Trophoblast cell (in vitro differentiated cells and primary cell): Measurements from ENCODE around the gene TVP23B.
A peak's percentile ranks its signal among the peaks of the same experiment; 100 is the strongest.
"Not testable (repeated sequence)": the region's sequence is repeated elsewhere in the genome, so short reads cannot be mapped to it uniquely, and the experiment has no call there.

Source experiments
- DNase-seq, 2 donors: peaks; one replicate each; pipeline ENCODE4 v3.0.0-alpha.2; 2016
- H2AFZ ChIP-seq: 2 replicates; pipeline ENCODE4 v1.6.1; 2013; ENCODE audit warnings: low read length, moderate library complexity, mild to moderate bottlenecking; ENCODE audit not compliant: insufficient read depth, poor library complexity
- H2AK5ac ChIP-seq: 2 replicates; pipeline ENCODE4 v1.6.1; 2013; ENCODE audit warnings: mild to moderate bottlenecking, low read length
- H2BK120ac ChIP-seq: 2 replicates; pipeline ENCODE4 v1.6.1; 2013; ENCODE audit warnings: low read length, mild to moderate bottlenecking, moderate library complexity; ENCODE audit not compliant: insufficient read depth, poor library complexity
- H2BK12ac ChIP-seq: 2 replicates; pipeline ENCODE4 v1.6.1; 2013; ENCODE audit warnings: mild to moderate bottlenecking, low read length, moderate library complexity
- H2BK5ac ChIP-seq: 2 replicates; pipeline ENCODE4 v1.6.1; 2013; ENCODE audit warnings: low read length, low read depth, moderate library complexity, mild to moderate bottlenecking; ENCODE audit not compliant: poor library complexity
- H3K14ac ChIP-seq: 2 replicates; pipeline ENCODE4 v1.6.1; 2013; ENCODE audit warnings: mild to moderate bottlenecking, low read length
- H3K18ac ChIP-seq: 2 replicates; pipeline ENCODE4 v1.6.1; 2013; ENCODE audit warnings: mild to moderate bottlenecking, low read length
- H3K23ac ChIP-seq: 2 replicates; pipeline ENCODE4 v1.6.1; 2013; ENCODE audit warnings: low read length
- H3K27ac ChIP-seq: 2 replicates; pipeline ENCODE4 v1.5.1; 2013; ENCODE audit warnings: low read depth, mild to moderate bottlenecking, inconsistent platforms, low read length, moderate library complexity
- H3K27me3 ChIP-seq: 2 replicates; pipeline ENCODE4 v1.6.1; 2013; ENCODE audit warnings: inconsistent platforms, mild to moderate bottlenecking, low read length, moderate library complexity; ENCODE audit not compliant: insufficient read depth
- H3K36me3 ChIP-seq, 2 experiments: 1 replicate in 1 of 2; 2 replicates in 1 of 2; pipeline ENCODE4 v1.6.1; 2013; ENCODE audit warnings: low read length in 2 of 2, mild to moderate bottlenecking in 2 of 2, moderate library complexity in 1 of 2; ENCODE audit not compliant: insufficient read depth in 2 of 2, control insufficient read depth in 1 of 2
- H3K4ac ChIP-seq: 2 replicates; pipeline ENCODE4 v1.6.1; 2013; ENCODE audit warnings: low read depth, mild to moderate bottlenecking, low read length, moderate library complexity
- H3K4me1 ChIP-seq, 2 experiments: 1 replicate in 1 of 2; 2 replicates in 1 of 2; pipeline ENCODE4 v1.6.1; 2013; ENCODE audit warnings: low read length in 2 of 2, mild to moderate bottlenecking in 2 of 2, moderate library complexity in 1 of 2; ENCODE audit not compliant: insufficient read depth in 2 of 2, control insufficient read depth in 1 of 2
- H3K4me2 ChIP-seq: 2 replicates; pipeline ENCODE4 v1.6.1; 2013; ENCODE audit warnings: inconsistent platforms, mild to moderate bottlenecking, low read length, moderate library complexity
- H3K4me3 ChIP-seq: 2 replicates; pipeline ENCODE4 v1.5.1; 2013; ENCODE audit warnings: mild to moderate bottlenecking, low read depth, low read length, inconsistent platforms
- H3K79me1 ChIP-seq: one replicate; pipeline ENCODE4 v1.6.1; 2013; ENCODE audit warnings: low read length
- H3K79me2 ChIP-seq: 2 replicates; pipeline ENCODE4 v1.6.1; 2013; ENCODE audit warnings: low read length, mild to moderate bottlenecking; ENCODE audit not compliant: control insufficient read depth, insufficient read depth, poor library complexity
- H3K9ac ChIP-seq: 2 replicates; pipeline ENCODE4 v1.6.1; 2013; ENCODE audit warnings: mild to moderate bottlenecking, low read length
- H3K9me3 ChIP-seq: 2 replicates; pipeline ENCODE4 v1.6.1; 2013; ENCODE audit warnings: low read depth, mild to moderate bottlenecking, control low read depth, inconsistent platforms, low read length; ENCODE audit not compliant: insufficient read depth
- H4K12ac ChIP-seq: 2 replicates; pipeline ENCODE4 v1.6.1; 2013; ENCODE audit warnings: low read depth, mild to moderate bottlenecking, low read length, moderate library complexity
- H4K8ac ChIP-seq: 2 replicates; pipeline ENCODE4 v1.6.1; 2013; ENCODE audit warnings: low read depth, mild to moderate bottlenecking, low read length, moderate library complexity
- H4K91ac ChIP-seq: one replicate; pipeline ENCODE4 v1.6.1; 2013; ENCODE audit warnings: low read depth, mild to moderate bottlenecking, low read length, moderate library complexity
- WGBS: extraction: QIAGEN DNeasy Blood & Tissue Kit; methylation state at CpG from one replicate; pipeline ENCODE4 v1.1.7; 2013; ENCODE audit warnings: missing lambda C conversion rate; ENCODE audit not compliant: insufficient read length, insufficient coverage; ENCODE audit errors: extremely low coverage; 5-methylcytosine and 5-hydroxymethylcytosine counted together

TVP23B gene

GRCh38 chr17:18803458-18804245 lies 22.7 kb downstream of the TVP23B start:
- H3K4me3 ChIP-seq, H3K23ac ChIP-seq, H2AFZ ChIP-seq, H3K4ac ChIP-seq, H3K18ac ChIP-seq, H3K27me3 ChIP-seq, H3K36me3 ChIP-seq, H2BK12ac ChIP-seq, H4K8ac ChIP-seq, H3K9me3 ChIP-seq, H3K79me2 ChIP-seq, H2BK120ac ChIP-seq, H3K79me1 ChIP-seq, H3K27ac ChIP-seq, H4K91ac ChIP-seq, H3K4me2 ChIP-seq, DNase-seq, H4K12ac ChIP-seq, H3K4me1 ChIP-seq, H3K14ac ChIP-seq, H2AK5ac ChIP-seq, H3K9ac ChIP-seq, H2BK5ac ChIP-seq: not testable (repeated sequence)
- no CpG with 5 or more reads among the region's 7 CpGs for WGBS

- not testable (repeated sequence) for H3K4ac ChIP-seq, H3K4me1 ChIP-seq, H3K79me2 ChIP-seq, H2BK5ac ChIP-seq, H2BK120ac ChIP-seq, H3K4me2 ChIP-seq, H2BK12ac ChIP-seq, H2AK5ac ChIP-seq, H2AFZ ChIP-seq, H4K8ac ChIP-seq, H3K79me1 ChIP-seq, H3K18ac ChIP-seq, H3K9ac ChIP-seq, H3K9me3 ChIP-seq, H3K27ac ChIP-seq, H3K36me3 ChIP-seq, DNase-seq, H3K14ac ChIP-seq, H3K4me3 ChIP-seq, H3K23ac ChIP-seq, H4K91ac ChIP-seq, H4K12ac ChIP-seq, H3K27me3 ChIP-seq
- no CpG with 5 or more reads among the region's 3 CpGs for WGBS
Measured at GRCh38 chr17:18815924-18816323, 34.9 kb downstream of the TVP23B start.

- H3K27ac ChIP-seq, H3K36me3 ChIP-seq, H3K4me3 ChIP-seq, H2AFZ ChIP-seq, H3K9me3 ChIP-seq, H3K4ac ChIP-seq, H3K9ac ChIP-seq, H4K91ac ChIP-seq, H3K79me1 ChIP-seq, H2BK120ac ChIP-seq, H3K27me3 ChIP-seq, H3K4me2 ChIP-seq, H3K18ac ChIP-seq, H3K4me1 ChIP-seq, H4K8ac ChIP-seq, H3K79me2 ChIP-seq, H3K23ac ChIP-seq, H2BK5ac ChIP-seq, H3K14ac ChIP-seq, H2BK12ac ChIP-seq, H2AK5ac ChIP-seq, H4K12ac ChIP-seq: not testable (repeated sequence)
- no CpG with 5 or more reads among the region's 9 CpGs for WGBS
- DNase-seq = peak; percentile 51 to 83
Measured at GRCh38 chr17:18816489-18817371, 35.7 kb downstream of the TVP23B start.

GRCh38 chr17:18821430-18821829 lies 40.4 kb downstream of the TVP23B start:
- not testable (repeated sequence) for H3K14ac ChIP-seq, H3K23ac ChIP-seq, H3K27me3 ChIP-seq, H3K9ac ChIP-seq, H4K91ac ChIP-seq, H3K4me2 ChIP-seq, H2BK120ac ChIP-seq, H3K79me1 ChIP-seq, H4K12ac ChIP-seq, H3K4ac ChIP-seq, H3K27ac ChIP-seq, H3K36me3 ChIP-seq, H3K4me1 ChIP-seq, H3K4me3 ChIP-seq, H2AFZ ChIP-seq, H3K18ac ChIP-seq, H2BK5ac ChIP-seq, H3K9me3 ChIP-seq, H2BK12ac ChIP-seq, H4K8ac ChIP-seq, H2AK5ac ChIP-seq, H3K79me2 ChIP-seq
- DNase-seq = peak in 1 of 2 donors; percentile 34
- WGBS = no CpG with 5 or more reads among the region's 3 CpGs
